ENCODE data around the gene EEF1AKMT2.
A peak's percentile ranks its signal among the peaks of the same experiment; 100 is the strongest.
"Not testable (repeated sequence)": the region's sequence is repeated elsewhere in the genome, so short reads cannot be mapped to it uniquely, and the experiment has no call there.

EEF1AKMT2 gene

GRCh38 chr10:124791547-124792348 is at the start of gene EEF1AKMT2:
Gene EEF1AKMT2 (minus strand): TSS chr10:124791887. CDS start chr10:124791833, 54 bp downstream.
- peak; percentile 69 to 70 for DNase-seq (ENCODE audit: low read depth in 2 of 2)

GRCh38 chr10:124837687-124838086 is 46.0 kb upstream of the EEF1AKMT2 start:
- no peak for DNase-seq (ENCODE audit: low read depth in 2 of 2)

GRCh38 chr10:124831116-124831515 is 39.4 kb upstream of the EEF1AKMT2 start:
- no peak for DNase-seq (ENCODE audit: low read depth in 2 of 2)

DNA sequence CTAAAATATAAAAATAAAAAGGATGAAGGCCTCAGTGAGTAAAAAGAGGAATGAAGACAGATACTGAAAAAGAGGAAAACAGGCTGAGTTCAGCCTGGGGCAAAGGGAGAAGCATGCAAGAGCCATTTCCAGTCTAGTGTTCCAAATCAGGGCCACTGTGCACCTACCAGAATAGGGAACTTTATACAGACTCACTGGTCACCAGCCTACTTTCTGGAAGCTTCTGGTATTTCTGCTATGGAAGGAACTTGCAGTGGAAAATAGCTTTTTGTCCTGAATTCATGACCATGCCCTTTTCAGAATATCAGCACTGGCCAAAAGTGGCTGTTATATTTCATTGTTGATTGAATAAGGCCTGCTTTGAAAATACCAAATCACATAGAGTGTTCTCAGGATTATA is 38.8 kb upstream of the EEF1AKMT2 start:
- DNase-seq (ENCODE audit: low read depth in 2 of 2): no peak

DNA sequence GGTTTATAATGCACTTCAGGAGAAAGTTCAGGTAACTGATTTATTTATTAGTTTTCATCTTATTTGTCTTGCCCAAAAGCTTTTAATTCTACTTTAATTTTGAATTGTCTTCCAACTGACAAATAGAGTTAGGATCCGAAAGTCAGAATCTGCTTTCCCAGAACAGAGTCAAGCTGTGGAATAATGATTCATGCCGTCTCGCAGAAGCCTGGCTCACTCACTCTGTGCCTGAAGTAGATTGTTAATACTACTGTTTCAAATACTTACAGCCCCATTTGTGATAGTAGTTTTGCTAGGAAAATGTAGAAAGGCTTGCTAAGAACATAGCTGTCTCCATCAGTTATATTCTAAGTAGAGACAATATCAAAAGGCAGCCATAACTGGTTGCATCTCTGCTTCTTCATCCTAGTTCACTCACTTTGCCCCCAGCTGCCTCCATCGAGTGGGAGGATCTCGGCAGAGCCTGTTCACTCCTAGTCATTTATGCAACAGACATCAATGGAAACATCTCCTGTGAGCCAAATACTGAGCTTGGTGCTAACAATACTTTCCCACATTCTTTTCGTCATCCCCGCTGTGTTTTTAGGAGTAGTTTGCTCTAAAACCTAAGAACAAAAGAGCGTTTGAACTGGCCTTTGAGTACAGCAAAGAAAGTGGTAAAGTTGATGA is 37.9 kb upstream of the EEF1AKMT2 start:
- DNase-seq (ENCODE audit: low read depth in 2 of 2): no peak

DNA sequence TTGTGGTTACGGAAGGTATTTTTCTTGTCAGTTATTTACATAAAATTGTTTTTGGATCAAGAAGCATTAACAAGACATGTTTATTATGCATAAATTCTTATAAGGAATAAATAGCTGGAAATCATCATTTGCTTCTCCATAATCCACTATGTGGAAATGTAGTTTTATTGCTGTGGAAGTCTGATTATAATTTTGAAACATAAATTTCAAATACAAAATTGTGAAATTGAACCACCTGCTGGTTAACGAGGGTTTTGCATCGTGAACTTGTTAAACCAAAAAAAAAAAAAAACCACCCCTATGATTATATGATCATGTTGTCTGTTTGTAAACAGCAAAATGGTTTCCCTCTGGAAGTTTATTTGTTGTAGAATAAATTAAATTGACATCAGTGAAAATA is 35.8 kb upstream of the EEF1AKMT2 start:
- DNase-seq (ENCODE audit: low read depth in 2 of 2): no peak

DNA sequence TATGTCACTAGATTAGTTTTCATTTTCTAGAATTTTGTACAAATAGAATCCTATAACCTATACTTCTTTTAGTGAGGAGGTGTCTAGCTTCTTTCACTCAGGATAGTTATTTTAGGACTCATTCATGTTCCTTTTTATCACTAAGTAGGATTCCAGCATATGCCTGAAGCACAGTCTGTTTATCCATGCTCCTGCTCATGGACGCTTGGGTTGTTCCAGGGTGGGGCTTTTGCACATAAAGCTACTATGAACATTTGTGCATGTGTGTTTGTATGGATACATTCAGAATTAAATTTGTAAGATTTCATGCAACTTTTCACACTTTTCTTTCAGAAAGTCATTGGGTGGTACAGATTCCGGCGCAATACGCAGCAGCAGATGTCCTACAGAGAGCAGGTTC is 34.6 kb upstream of the EEF1AKMT2 start:
- no peak for DNase-seq (ENCODE audit: low read depth in 2 of 2)

GRCh38 chr10:124825702-124826101 is 34.0 kb upstream of the EEF1AKMT2 start:
- no peak for DNase-seq (ENCODE audit: low read depth in 2 of 2)

DNA sequence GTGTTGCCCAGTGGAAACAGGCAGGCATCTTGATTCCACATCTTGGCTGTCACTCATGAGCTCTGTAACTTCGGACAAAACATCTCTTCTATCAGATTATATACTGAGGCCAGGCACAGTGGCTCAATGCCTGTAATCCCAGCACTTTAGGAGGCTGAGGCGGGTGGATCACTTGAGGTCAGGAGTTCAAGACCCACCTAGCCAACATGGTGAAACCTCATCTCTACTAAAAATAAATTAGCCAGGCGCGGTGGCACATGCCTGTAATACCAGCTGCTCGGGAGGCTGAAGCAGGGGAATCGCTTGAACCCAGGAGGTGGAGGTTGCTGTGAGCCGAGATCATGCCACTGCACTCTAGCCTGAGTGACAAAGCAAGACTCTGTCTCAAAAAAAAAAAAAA is 33.2 kb upstream of the EEF1AKMT2 start:
- not testable (repeated sequence) for DNase-seq (ENCODE audit: low read depth in 2 of 2)

GRCh38 chr10:124824507-124824906 is 32.8 kb upstream of the EEF1AKMT2 start:
- no peak for DNase-seq (ENCODE audit: low read depth in 2 of 2)

DNA sequence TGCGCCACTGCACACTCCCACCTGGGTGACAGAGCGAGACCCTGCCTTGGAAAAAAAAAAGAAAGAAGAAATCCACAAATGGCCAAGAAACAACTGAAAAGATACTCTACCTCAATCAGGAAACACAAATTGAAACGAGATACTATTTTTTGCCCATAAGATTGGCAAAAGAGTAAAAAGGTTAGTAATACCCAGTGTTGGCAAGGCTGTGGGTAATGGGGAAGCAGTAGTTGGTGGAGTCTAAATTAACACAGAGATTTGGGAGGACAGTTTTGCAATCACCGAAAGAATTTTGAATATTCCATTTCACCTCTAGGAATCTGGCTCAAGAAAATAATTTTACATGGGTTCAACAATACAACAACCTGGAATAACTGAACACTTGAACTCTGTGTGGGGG is 29.8 kb upstream of the EEF1AKMT2 start:
- no peak for DNase-seq (ENCODE audit: low read depth in 2 of 2)

- no peak for DNase-seq (ENCODE audit: low read depth in 2 of 2)
Measured at GRCh38 chr10:124820121-124820520, 28.4 kb upstream of the EEF1AKMT2 start.

DNA sequence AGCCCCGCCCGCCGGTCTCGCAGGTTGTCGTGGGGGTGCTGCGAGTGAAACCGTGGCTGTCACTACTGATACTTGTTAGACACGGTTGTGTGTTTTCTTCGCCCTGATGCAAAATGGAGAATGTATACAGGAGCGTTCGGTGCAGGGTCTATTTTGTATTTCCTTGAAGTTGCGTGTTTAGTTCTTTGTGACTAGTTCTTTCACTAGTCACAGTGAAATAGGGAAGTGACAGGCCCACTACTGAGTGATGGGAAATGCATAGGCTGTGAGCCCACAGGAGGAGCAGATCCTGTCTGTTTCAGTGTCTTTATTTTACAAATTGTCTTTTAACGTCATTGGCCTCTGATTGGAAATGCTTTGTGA is 10.6 kb upstream of the EEF1AKMT2 start:
- DNase-seq (ENCODE audit: low read depth in 2 of 2): peak in 1 of 2 experiments; percentile 13

- no peak for DNase-seq (ENCODE audit: low read depth in 2 of 2)
Measured at GRCh38 chr10:124799211-124799610, 7.5 kb upstream of the EEF1AKMT2 start.

GRCh38 chr10:124798781-124799180 is 7.1 kb upstream of the EEF1AKMT2 start:
- DNase-seq (ENCODE audit: low read depth in 2 of 2): no peak

GRCh38 chr10:124798364-124798763 is 6.7 kb upstream of the EEF1AKMT2 start:
- no peak for DNase-seq (ENCODE audit: low read depth in 2 of 2)

- no peak for DNase-seq (ENCODE audit: low read depth in 2 of 2)
Measured at GRCh38 chr10:124792998-124793352, 1.3 kb upstream of the EEF1AKMT2 start.

DNA sequence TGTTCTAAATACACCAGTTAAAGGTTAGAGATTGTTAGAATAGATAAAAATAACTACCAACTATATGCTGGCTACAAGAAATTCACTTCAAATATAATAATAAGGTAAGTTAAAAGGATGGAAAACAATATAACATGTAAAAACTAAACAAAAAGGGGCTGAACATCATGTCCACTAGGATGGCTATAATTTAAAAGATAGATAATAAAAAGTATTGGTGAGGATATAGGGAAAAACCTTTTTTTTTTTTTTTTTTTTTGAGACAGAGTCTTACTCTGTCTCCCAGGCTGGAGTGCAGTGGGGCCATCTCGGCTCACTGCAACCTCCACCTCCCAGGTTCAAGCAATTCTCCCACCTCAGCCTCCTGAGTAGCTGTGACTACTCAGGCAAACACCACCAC is 8.8 kb downstream of the EEF1AKMT2 start:
- not testable (repeated sequence) for DNase-seq (ENCODE audit: low read depth in 2 of 2)

GRCh38 chr10:124768791-124769190 is 22.9 kb downstream of the EEF1AKMT2 start:
- no peak for DNase-seq (ENCODE audit: low read depth in 2 of 2)

GRCh38 chr10:124765256-124765655 is 26.4 kb downstream of the EEF1AKMT2 start:
- no peak for DNase-seq (ENCODE audit: low read depth in 2 of 2)

DNA sequence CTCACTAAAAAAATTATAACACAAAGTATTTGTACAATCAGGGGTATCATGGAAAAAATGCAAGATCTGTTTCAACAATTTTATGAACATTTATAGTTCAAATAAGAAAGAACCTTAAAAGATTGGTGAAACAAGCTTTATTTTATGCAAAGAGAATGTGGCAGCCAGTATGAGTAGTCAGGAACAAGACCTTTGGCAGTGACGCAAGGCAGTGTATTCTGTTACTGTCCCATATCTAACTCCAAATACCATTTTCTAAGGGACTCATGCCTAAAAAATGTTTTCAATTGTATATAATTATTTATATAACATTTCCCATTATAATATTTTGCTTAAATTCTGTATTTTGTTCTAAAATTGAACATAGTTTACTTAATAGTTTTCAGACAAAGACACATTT is 28.4 kb downstream of the EEF1AKMT2 start:
- no peak for DNase-seq (ENCODE audit: low read depth in 2 of 2)

DNA sequence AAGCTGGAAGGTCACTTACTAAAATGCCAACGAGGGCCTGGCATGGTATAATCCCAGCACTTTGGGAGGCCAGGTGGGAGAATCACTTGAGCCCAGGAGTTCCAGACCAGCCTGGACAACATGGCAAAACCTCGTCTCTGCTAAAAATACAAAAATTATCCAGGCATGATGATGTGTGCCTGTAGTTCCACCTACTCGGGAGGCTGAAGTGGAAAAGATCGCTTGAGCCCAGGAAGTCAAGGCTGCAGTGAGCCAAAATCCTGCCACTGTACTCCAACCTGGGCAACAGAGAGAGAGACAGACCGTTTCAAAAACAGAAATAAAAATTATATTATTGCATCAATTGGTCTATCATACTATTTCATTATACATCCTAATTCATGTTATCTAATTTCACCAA is 29.4 kb downstream of the EEF1AKMT2 start:
- DNase-seq (ENCODE audit: low read depth in 2 of 2): no peak

- no peak for DNase-seq (ENCODE audit: low read depth in 2 of 2)
Measured at GRCh38 chr10:124756156-124756903, 35.4 kb downstream of the EEF1AKMT2 start.
